GM12874 (cell line): ENCODE results near the gene CDH11.

ENCODE experiments used
- TF ChIP-seq, protein P1 (sequence below): IDR thresholded peaks from 2 replicates; pipeline ENCODE4 v1.5.1; 2011; ENCODE audit warnings: low read depth, mild to moderate bottlenecking, control low read depth, low read length, moderate library complexity; ENCODE audit not compliant: insufficient read depth

The CDH11 gene

GRCh38 chr16:64964126-64964540 is 157.7 kb downstream of the CDH11 start:
- TF ChIP-seq, protein P1, sequence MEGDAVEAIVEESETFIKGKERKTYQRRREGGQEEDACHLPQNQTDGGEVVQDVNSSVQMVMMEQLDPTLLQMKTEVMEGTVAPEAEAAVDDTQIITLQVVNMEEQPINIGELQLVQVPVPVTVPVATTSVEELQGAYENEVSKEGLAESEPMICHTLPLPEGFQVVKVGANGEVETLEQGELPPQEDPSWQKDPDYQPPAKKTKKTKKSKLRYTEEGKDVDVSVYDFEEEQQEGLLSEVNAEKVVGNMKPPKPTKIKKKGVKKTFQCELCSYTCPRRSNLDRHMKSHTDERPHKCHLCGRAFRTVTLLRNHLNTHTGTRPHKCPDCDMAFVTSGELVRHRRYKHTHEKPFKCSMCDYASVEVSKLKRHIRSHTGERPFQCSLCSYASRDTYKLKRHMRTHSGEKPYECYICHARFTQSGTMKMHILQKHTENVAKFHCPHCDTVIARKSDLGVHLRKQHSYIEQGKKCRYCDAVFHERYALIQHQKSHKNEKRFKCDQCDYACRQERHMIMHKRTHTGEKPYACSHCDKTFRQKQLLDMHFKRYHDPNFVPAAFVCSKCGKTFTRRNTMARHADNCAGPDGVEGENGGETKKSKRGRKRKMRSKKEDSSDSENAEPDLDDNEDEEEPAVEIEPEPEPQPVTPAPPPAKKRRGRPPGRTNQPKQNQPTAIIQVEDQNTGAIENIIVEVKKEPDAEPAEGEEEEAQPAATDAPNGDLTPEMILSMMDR = no peak

DNA sequence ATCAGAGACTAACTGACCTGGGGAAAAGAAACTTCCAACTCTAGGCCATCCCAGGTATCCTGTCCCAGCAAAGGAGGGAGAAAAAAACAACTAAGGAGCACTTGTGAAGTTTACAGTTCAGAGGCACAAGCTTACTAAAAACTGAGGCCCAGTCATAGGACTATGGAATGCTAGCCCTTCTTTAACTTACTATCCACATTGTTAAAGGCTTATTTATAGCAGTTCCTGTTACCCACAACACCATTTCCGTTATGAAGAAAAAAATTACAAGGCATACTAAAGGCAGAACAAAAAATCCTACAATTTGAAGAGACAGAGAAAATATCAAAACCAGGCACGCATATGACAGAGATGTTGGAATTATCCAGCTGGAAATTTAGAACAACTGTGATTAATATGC is 159.1 kb downstream of the CDH11 start:
- TF ChIP-seq, protein P1 = no peak

DNA sequence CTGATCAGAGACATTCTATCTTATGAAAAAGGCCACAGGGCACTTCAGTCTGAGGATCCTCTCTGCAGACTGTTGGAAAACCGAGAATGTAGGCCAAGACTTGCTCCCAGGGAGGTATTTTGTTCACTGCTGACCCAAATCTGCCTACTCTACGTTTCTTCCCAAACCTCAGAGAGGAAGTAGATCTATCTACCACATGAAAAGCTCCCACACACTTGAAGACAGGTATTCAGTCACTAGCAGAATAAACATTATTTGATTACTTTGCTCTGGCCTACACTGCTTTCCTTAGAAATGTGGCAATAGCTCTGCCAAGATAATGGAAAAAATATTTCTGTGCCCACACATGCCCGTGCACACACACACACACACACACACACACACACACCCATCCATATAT is 164.6 kb downstream of the CDH11 start:
- TF ChIP-seq, protein P1 = no peak

- TF ChIP-seq, protein P1 = no peak
Measured at GRCh38 chr16:64952177-64952576, 169.7 kb downstream of the CDH11 start.

GRCh38 chr16:64951193-64951592 is 170.7 kb downstream of the CDH11 start:
- TF ChIP-seq, protein P1 = no peak

- TF ChIP-seq, protein P1 = no peak
Measured at GRCh38 chr16:64950731-64951130, 171.1 kb downstream of the CDH11 start.

GRCh38 chr16:64950262-64950661 is 171.6 kb downstream of the CDH11 start:
- TF ChIP-seq, protein P1 = no peak

DNA sequence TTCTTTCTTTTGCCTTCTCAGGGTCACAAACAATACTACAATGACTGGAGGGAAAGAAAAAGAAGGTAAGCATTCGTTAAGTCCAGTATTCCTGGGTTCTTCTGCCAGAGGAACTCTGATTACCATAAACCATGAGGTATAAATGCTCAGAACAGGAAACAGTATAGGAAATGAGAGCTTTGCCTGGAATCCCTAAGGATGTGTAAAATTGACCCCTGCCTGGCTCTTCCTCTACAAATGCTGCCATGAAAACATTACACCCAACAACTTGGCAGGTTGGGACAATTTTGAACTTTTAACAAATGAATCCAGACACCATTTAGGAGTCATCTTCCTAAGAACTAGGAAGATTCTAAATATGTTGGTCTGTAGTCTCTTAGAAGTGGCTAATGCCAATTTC is 173.8 kb downstream of the CDH11 start:
- TF ChIP-seq, protein P1 = no peak
